ENCODE data around the gene DAPK2. TPM values are rescaled to one million over a fixed set of nuclear protein-coding genes. Genes with fewer than 3 reads are reported as not detected.
"Not testable (repeated sequence)": the region's sequence is repeated elsewhere in the genome, so short reads cannot be mapped to it uniquely, and the experiment has no call there.

DAPK2 gene
- 1 to 10 TPM; 3.2 to 3.7 TPM for total RNA-seq

DNA sequence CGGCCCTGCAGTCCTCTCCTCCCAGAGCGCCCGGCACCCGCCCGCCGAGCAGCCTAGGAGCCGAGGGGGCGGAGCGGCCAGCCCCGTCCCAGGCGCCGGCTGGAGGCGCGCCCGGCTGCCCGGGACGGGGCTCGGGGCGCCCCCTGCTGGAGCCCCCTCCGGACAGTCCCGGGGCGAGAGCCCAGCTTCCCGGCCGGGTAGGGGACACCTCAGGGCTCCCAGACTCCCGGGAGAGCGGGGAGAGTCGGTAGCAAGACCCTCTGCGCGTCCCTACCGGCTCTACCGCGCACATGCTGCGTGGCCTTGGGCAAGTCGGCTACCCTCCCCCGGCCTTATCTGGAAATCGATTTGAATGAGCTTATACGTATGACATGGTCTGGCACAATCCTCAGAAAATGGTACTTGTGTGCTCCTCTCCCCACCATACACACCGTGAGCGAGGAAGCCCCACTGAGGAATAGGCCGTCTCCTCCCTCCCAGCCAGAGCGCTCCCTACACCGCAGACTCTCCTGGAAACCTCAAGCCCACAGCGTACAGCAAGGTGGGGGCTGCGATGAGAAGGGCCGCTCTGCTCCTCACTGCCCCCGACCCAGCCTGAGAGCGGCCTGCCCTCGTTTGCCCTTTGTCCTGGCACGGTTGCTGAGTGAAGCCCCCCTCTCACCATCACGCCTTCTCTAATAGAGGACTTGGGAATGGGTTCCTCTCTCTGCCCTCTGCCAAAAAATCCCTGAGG lies at the start of gene DAPK2:
Gene DAPK2 (minus strand): TSS at position 65 of the 733 bp plus-strand sequence. CDS start 6,224 bp downstream, outside the sequence.
- peak within 1 kb of the TSS; percentile 63 for H3K4me3 Mint-ChIP-seq
- no peak within 1 kb of the TSS for H3K27ac Mint-ChIP-seq
- CTCF ChIA-PET = interaction anchor here (0.6 to 5.2 kb wide), 65 partner anchors 8 to 610 kb away, joined by 3 to 80 read pairs (median 5); partner anchors contain the start of genes CIAO2A and SNX1
- peaks cover 6% of the 10 kb centered on the region for H3K4me1 Mint-ChIP-seq
- DNase-seq = peak; percentile 69
- POLR2A ChIA-PET = interaction anchor here (1.1 to 2.5 kb wide), 6 partner anchors 36 to 437 kb away, joined by 3 to 11 read pairs (median 4); partner anchors contain the start of gene CIAO2A
- no peaks in the 10 kb centered on the region for H3K9me3 Mint-ChIP-seq
- H3K27me3 Mint-ChIP-seq = peaks cover 11% of the 10 kb centered on the region
- H3K36me3 Mint-ChIP-seq (ENCODE audit: low read depth) = no peaks in the 10 kb centered on the region

GRCh38 chr15:64095431-64095794 lies 49.1 kb upstream of the DAPK2 start:
- peak overlapping the region; percentile 96 for H3K4me3 Mint-ChIP-seq
- ChIA-PET CTCF (interaction anchor here (0.7 to 1.6 kb wide), 6 partner anchors 9 to 59 kb away, joined by 3 to 4 read pairs (median 3); partner anchors contain the start of gene DAPK2), POLR2A (interaction anchor here (1.1 to 2.0 kb wide), 9 partner anchors 15 to 491 kb away, joined by 3 to 11 read pairs (median 4); partner anchors contain the start of genes HERC1 and PPIB)
- DNase-seq = no peak
- H3K27me3 Mint-ChIP-seq = no peaks in the 10 kb centered on the region
- H3K27ac Mint-ChIP-seq = peak overlapping the region; percentile 100
- H3K36me3 Mint-ChIP-seq (ENCODE audit: low read depth) = peaks cover 24% of the 10 kb centered on the region
- peaks cover 70% of the 10 kb centered on the region for H3K4me1 Mint-ChIP-seq
- H3K9me3 Mint-ChIP-seq = no peaks in the 10 kb centered on the region

DNA sequence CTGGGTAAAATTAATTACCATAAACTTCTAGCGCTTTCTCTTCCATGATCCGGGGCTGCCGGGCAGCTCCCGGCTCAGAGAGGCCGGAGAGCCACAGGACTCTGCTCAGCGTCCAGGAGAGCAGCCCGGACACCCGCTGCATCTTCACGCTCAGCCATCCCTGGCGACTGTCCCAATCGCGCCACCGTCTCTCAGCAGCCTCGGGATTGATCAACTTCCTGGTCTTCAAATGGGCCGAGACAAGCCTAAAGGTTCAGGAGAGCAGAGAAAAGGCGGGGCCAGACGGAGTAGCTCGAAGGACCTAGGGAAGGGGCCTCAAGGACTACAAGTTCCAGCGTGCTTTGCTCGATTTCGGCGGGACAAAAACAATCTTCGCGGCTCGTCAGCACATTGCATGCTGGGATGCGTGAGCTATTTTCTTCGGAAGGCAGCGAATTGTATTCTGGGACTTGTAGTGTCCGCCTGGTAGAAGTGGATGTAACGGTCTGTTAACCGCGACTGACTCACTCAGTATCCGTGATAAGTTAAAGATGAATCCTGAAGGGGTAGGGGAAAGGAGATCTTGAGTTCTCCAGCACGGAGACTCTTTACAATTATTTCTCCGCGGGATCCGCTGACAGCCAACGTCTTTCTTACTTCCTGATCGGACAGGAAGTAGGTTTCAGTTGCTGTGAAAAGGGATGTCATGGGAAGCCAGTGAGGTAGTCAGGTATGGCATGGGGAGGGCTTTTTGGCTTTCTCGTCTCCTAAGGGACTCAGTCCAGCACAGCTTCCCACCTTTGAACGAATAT lies 47.5 kb upstream of the DAPK2 start, which contains the start of gene CIAO2A:
Gene CIAO2A (minus strand): TSS at position 212 of the 791 bp plus-strand sequence. CDS start 70 bp downstream, at position 142.
- POLR2A ChIA-PET = interaction anchor here (0.6 to 2.4 kb wide), 38 partner anchors 8 to 937 kb away, joined by 3 to 25 read pairs (median 5); partner anchors contain the start of genes DAPK2, HERC1, PPIB and RPS27L
- Mint-ChIP-seq H3K4me1 (peaks cover 69% of the 10 kb centered on the region), H3K27ac (peak within 1 kb of the TSS; percentile 100), H3K9me3 (no peaks in the 10 kb centered on the region), H3K4me3 (peak within 1 kb of the TSS; percentile 96), H3K36me3 (ENCODE audit: low read depth) (peaks cover 32% of the 10 kb centered on the region), H3K27me3 (no peaks in the 10 kb centered on the region)
- CTCF ChIA-PET = interaction anchor here (0.6 to 2.0 kb wide), 20 partner anchors 17 to 607 kb away, joined by 3 to 11 read pairs (median 4); partner anchors contain the start of genes DAPK2, SNX22 and TRIP4
- peak; percentile 97 for DNase-seq

DNA sequence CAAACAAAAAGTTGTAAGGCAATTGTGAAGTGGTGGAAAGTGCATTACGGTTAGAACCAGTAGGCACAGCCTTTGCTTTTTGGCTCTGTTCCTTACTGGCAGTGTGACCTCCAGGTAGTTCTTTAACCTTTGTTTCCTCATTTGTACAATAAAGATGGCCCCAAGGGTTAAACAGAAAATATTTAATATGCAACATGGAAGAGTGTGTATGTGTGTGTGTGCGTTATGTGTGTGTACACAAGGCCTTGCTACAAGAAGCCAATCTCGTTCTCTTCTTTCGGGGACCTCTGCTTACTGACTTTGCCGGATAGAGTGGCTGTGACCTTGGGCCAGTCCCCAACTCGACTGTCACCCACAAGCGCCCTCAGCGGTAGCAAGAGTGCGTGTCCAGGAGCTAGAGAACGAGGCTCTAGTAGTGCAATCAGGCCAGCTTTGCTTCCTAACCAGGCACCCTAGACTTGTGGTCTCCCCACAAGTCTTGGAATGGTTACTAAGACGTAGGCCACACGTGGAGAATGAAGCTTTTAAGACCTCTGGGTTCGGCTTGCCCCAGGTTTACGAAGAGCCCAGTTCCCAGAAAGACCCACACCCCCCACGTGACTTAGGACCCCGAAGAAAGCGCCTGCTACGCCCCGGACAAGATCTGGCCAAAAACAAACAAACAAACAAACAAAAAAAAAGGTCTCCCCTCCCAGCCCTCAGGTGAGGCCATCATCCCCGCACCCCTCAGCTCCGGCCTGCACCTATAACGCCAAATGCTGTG lies 46.8 kb upstream of the DAPK2 start:
- H3K4me3 Mint-ChIP-seq = peak overlapping the region; percentile 96
- peaks cover under 1% of the 10 kb centered on the region for H3K9me3 Mint-ChIP-seq
- H3K27ac Mint-ChIP-seq = peak overlapping the region; percentile 100
- H3K4me1 Mint-ChIP-seq = peaks cover 64% of the 10 kb centered on the region
- no peaks in the 10 kb centered on the region for H3K27me3 Mint-ChIP-seq
- CTCF ChIA-PET = interaction anchor here (0.6 to 2.0 kb wide), 21 partner anchors 18 to 606 kb away, joined by 3 to 11 read pairs (median 4); partner anchors contain the start of genes DAPK2, SNX22 and TRIP4
- POLR2A ChIA-PET = interaction anchor here (0.6 to 2.4 kb wide), 36 partner anchors 9 to 936 kb away, joined by 3 to 25 read pairs (median 5); partner anchors contain the start of genes DAPK2, HERC1, PPIB and RPS27L
- H3K36me3 Mint-ChIP-seq (ENCODE audit: low read depth) = peaks cover 36% of the 10 kb centered on the region
- DNase-seq = peak; percentile 57

GRCh38 chr15:64092075-64092820 lies 46.0 kb upstream of the DAPK2 start:
- peak overlapping the region; percentile 100 for H3K27ac Mint-ChIP-seq
- H3K36me3 Mint-ChIP-seq (ENCODE audit: low read depth) = peaks cover 43% of the 10 kb centered on the region
- peaks cover 2% of the 10 kb centered on the region for H3K9me3 Mint-ChIP-seq
- peak overlapping the region; percentile 96 for H3K4me3 Mint-ChIP-seq
- ChIA-PET POLR2A (interaction anchor here (1.0 to 2.4 kb wide), 16 partner anchors 9 to 587 kb away, joined by 4 to 25 read pairs (median 8); partner anchors contain the start of genes HERC1, PPIB, SNX22 and USP3), CTCF (interaction anchor here (0.6 to 2.0 kb wide), 9 partner anchors 21 to 340 kb away, joined by 3 to 11 read pairs (median 3); partner anchors contain the start of gene SNX22)
- H3K4me1 Mint-ChIP-seq = peaks cover 56% of the 10 kb centered on the region
- no peaks in the 10 kb centered on the region for H3K27me3 Mint-ChIP-seq
- DNase-seq = no peak

DNA sequence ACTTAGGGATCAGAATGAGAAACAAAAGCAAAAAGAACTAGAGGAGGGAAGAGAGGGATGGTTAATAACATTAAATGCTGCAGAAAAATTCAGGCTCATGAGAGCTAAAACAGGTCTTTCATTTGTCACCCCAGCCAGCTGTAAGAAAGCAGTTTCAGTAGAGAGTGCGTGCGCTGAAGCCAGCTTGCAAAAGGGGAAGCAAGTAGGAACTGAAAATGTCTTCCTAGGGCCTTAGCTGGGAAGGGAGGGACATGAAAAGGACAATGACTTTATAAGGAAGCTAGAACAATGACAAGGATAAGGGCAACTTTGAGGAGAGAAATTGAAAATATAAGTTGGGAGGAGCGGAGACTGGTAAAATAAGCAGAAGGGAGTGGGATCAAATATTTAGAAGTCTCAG lies 44.2 kb upstream of the DAPK2 start:
- Mint-ChIP-seq H3K36me3 (ENCODE audit: low read depth) (peaks cover 49% of the 10 kb centered on the region), H3K27ac (no peak overlapping the region)
- CTCF ChIA-PET = interaction anchor here (1.8 kb wide), 1 partner anchor 23 kb away, joined by 5 read pairs; no protein-coding TSS in a partner anchor

DNA sequence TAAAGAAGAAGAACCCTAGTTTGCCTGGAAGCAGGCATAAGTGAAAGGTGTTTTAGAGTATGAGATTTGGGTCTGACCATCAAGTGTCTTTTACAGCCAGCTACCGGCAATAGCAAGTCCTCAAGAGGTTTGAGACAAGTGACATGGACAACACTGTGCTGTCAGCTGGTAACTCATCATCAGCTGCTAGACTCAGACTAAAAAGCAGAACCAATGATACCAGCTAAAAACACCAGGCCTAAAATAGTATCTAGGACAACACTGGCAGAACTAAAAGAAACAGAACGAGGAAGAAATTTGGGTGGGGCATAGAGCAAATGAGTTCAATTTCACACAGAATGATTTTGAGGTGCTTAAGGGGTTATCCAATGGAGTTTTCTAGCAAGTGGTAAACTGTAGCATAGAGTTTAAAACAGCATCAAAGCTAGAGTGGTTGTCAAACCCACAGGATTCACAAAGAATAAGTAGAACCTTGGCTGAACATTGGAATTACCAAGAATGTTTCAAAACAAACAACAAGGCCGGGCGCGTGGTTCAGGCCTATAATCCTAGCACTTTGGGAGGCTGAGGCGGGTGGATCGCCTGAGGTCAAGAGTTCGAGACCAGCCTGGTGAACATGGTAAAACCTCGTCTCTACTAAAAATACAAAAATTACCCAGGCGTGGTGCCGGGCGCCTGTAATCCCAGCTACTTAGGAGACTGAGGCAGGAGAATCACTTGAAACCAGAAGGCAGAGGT lies 43.4 kb upstream of the DAPK2 start:
- CTCF ChIA-PET = interaction anchor here (0.7 to 1.8 kb wide), 3 partner anchors 22 to 623 kb away, joined by 4 to 5 read pairs (median 4); no protein-coding TSS in a partner anchor
- Mint-ChIP-seq H3K4me3 (no peak overlapping the region), H3K4me1 (peaks cover 34% of the 10 kb centered on the region), H3K27ac (peak overlapping the region; percentile 2), H3K27me3 (no peaks in the 10 kb centered on the region), H3K9me3 (peaks cover 2% of the 10 kb centered on the region), H3K36me3 (ENCODE audit: low read depth) (peaks cover 49% of the 10 kb centered on the region)
- no peak for DNase-seq
- POLR2A ChIA-PET = interaction anchor here (0.5 to 1.0 kb wide), 2 partner anchors 18 to 259 kb away, joined by 3 to 5 read pairs; no protein-coding TSS in a partner anchor

More for the DNA sequence above, 44.2 kb upstream of the DAPK2 start:
- POLR2A ChIA-PET = no interaction called here
- peaks cover 42% of the 10 kb centered on the region for H3K4me1 Mint-ChIP-seq
- H3K27me3 Mint-ChIP-seq = no peaks in the 10 kb centered on the region
- no peak overlapping the region for H3K4me3 Mint-ChIP-seq
- peaks cover 2% of the 10 kb centered on the region for H3K9me3 Mint-ChIP-seq
- no peak for DNase-seq

DNA sequence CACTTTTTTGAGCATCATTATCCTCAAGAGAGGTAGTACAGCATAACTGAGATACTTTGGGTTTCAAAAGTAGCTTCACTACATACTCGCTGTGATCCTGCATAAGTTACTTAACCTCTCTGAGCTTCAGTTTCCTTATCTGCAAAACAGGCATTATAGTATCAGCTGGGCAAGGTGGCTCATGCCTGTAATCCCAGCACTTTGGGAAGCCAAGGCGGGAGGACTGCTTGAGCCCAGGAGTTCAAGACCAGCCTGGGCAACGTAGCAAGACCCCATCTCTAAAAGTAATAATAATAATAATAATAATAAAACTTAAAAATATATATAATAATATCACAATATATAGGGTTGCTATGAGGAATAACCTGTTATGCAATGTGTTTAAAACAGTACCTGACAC lies 36.5 kb upstream of the DAPK2 start:
- CTCF ChIA-PET = no interaction called here

DNA sequence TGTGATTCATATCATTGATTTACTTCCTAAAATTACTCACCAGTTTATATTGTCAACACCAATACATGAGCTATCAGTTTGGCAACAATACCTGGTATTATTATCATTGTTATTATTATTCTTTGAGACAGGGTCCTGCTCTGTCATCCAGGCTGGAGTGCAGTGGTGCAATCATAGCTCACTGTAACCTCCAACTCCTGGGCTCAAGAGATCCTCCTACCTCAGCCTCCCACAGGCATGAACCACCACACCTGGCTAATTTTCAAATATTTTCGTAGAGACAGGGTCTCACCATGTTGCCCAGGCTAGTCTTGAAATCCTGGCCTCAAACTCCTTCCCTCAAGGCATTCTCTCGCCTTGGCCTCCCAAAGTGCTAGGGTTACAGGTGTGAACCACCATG lies 27.2 kb upstream of the DAPK2 start:
- not testable (repeated sequence) for DNase-seq, H3K27ac Mint-ChIP-seq, H3K9me3 Mint-ChIP-seq, H3K27me3 Mint-ChIP-seq, H3K4me3 Mint-ChIP-seq
- ChIA-PET POLR2A (interaction anchor here (1.2 kb wide), 1 partner anchor 23 kb away, joined by 3 read pairs; no protein-coding TSS in a partner anchor), CTCF (interaction anchor here (2.4 kb wide), 1 partner anchor 321 kb away, joined by 5 read pairs; no protein-coding TSS in a partner anchor)
- H3K4me1 Mint-ChIP-seq = peaks cover 14% of the 10 kb centered on the region
- peaks cover 36% of the 10 kb centered on the region for H3K36me3 Mint-ChIP-seq (ENCODE audit: low read depth)

More for the DNA sequence above, 36.5 kb upstream of the DAPK2 start:
- Mint-ChIP-seq H3K4me3 (no peak overlapping the region), H3K9me3 (no peaks in the 10 kb centered on the region), H3K27ac (no peak overlapping the region), H3K36me3 (ENCODE audit: low read depth) (peaks cover 32% of the 10 kb centered on the region), H3K4me1 (no peaks in the 10 kb centered on the region), H3K27me3 (no peaks in the 10 kb centered on the region)
- no peak for DNase-seq
- POLR2A ChIA-PET = interaction anchor here (1.3 to 3.3 kb wide), 2 partner anchors 9 to 11 kb away, joined by 4 to 15 read pairs; partner anchors contain the start of gene CIAO2A

GRCh38 chr15:64072812-64073211 lies 26.5 kb upstream of the DAPK2 start:
- Mint-ChIP-seq H3K27me3 (no peaks in the 10 kb centered on the region), H3K4me3 (no peak overlapping the region), H3K27ac (no peak overlapping the region), H3K36me3 (ENCODE audit: low read depth) (peaks cover 36% of the 10 kb centered on the region), H3K9me3 (no peaks in the 10 kb centered on the region), H3K4me1 (peaks cover 19% of the 10 kb centered on the region)
- DNase-seq = no peak
- POLR2A ChIA-PET = no interaction called here
- CTCF ChIA-PET = interaction anchor here (1.2 to 2.4 kb wide), 2 partner anchors 21 to 321 kb away, joined by 3 to 5 read pairs; partner anchors contain the start of gene CIAO2A

Measured in activated CD4-positive, alpha-beta memory T cell treated with anti-CD3 and anti-CD28 coated beads, Interleukin-2, amount 10 ng/mL, durations not matched to agents 7 days and 5 days (primary cell).